NCI-H1436 (cell line): ENCODE measurements around the gene SUCO.

Source experiments
- DNase-seq: peaks from one replicate; lab custom pipeline; 2025; lab: John Stamatoyannopoulos, UW

Gene SUCO

GRCh38 chr1:172517081-172517480 is 15.9 kb upstream of the SUCO start:
- no peak for DNase-seq

DNA sequence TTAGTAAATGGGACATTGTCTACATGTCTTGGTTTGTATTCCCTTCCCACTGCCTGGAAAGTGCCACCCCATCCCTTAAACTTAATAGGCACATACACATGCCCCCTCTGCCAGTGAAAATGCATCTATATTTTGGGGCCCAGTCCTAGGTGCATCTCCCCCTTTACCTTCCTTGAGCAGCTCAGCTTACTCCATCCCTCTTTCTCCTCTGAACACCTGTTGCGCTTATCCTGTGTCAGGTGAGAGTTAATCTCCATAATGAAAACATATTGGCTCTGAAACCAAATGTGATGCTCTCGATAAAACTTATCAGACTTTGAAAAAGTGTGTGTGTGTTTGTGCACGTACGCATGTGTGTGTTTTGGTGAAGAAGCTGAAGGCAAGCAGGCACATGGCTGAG is 15.4 kb upstream of the SUCO start:
- DNase-seq = no peak

- DNase-seq = no peak
Observed at GRCh38 chr1:172529304-172529703, 3.6 kb upstream of the SUCO start.

DNA sequence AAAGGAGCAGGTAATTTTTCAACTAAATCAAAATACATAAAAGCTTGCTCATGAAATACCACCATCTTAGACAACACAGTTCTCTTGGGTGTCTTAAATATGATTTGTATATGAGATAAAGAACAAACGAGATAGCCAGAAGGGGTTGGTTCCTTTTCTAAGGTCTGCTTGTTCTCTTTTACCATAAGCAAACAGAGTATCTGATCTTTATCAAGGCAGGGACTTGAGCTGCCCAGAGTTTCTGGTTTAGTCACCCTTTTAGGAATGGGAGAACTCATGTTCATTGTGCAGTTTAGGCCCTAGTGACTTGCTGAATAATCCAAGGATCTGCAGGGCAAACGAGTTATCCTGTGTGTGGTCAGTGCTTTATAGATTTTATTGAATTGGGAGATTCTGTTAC is 3.0 kb upstream of the SUCO start:
- DNase-seq = no peak

DNA sequence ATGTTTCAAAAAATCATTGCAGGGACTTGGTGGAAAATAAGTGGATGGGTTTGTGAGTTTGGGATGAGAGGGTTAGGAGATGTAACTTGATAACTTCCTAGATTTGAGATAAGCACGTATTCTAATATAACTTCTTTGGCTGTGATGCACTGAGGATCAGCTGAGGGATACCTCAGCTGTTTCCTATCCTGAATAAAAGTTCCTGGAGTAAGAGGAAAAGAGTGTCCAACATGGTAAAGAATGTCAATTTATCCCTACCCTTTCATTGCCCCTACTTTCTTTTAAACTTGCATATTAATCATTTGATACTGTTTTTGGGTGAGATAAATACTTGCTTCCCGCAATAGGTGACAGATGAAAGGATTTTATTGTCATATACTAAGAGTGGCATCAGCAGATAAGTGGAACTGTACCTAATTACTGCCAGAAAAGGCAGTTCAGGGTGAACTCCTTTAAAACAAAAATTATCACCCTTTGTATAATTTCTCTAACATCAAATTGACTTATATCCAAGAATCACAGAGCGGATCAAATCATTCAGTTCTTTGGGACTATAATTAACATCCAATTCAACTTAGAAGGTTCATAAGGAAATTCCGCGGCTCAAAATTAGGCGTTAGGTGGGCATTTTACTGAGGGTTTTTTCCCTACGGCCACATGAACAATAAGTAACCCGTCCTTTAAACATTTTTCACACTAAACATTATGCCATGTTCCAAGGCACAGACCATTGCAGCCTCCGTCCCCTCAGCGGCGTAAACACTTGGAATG is 1.4 kb upstream of the SUCO start:
- no peak for DNase-seq

DNA sequence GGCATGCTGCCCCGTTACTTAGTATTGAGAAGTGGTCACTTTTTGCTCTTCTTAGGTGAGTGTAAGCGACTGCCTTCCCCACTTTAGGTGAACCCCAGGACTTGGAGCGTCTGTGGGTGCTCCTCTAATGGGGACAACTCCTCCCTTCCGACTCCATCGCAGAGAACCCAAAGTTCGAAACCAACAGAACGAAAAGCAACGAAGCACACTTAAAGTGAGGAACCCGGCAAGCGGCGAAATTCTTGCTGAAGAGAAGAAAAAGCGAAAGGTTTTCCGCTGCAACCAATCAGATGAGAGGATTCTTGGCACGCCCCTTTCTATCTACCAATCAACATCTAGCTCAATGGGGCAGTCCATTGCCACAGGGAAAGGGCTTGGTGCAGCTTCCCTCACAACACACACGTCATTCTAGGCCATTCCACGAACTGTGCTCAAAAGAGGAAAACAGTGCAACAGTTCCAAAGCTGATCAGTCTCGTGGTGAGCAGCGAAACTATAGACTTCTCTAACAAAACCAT is 709 bp upstream of the SUCO start:
- peak; percentile 88 for DNase-seq

GRCh38 chr1:172533513-172534151 is 682 bp downstream of the SUCO start:
- DNase-seq = peak; percentile 51

GRCh38 chr1:172536256-172536655 is 3.3 kb downstream of the SUCO start:
- no peak for DNase-seq

DNA sequence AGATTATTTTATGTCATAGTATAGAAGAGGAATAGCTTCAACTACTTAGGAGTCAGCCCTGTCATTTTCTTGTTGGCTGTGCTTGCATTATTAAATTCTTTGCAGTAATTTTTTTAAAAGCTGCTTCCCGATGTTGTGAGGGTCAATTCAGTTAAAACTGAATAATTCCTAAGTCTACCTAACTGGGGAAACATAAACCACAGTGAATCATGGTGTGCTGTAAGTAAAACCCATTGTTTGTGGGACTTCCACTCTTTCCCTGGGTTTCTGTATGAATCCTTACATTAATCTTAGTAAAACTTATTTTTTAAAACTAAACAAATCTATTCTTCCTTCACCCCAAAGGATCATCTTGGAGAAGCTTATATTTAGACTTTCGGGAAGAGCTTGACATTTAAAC is 4.4 kb downstream of the SUCO start:
- DNase-seq = no peak

DNA sequence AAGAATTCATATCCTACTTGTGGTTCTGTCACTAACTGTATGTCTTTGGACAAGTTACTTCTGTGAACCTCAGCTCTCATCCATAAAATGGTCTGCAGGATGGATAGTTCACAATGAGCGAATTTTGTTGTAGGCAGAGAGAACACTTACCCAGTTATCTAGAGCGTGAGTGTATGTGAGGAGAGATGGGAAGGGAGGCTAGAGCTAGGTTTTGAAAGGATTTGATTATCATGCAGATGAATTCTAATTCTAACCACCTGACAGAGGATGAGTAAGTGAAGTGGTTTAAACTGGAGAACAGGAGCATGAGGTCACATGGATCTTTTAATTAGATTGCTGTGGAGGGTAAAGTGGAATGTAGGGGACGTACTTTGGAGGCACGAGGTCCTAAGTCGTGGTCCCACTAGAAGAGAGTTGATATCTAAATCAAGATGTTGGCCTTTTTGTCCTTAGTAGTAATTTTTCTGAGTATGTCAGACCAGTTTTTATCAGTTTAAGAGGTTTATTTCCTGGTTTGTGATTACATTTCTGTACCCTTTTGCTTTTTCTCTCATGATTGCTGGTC is 5.0 kb downstream of the SUCO start:
- DNase-seq = no peak

GRCh38 chr1:172540635-172541034 is 7.7 kb downstream of the SUCO start:
- no peak for DNase-seq

DNA sequence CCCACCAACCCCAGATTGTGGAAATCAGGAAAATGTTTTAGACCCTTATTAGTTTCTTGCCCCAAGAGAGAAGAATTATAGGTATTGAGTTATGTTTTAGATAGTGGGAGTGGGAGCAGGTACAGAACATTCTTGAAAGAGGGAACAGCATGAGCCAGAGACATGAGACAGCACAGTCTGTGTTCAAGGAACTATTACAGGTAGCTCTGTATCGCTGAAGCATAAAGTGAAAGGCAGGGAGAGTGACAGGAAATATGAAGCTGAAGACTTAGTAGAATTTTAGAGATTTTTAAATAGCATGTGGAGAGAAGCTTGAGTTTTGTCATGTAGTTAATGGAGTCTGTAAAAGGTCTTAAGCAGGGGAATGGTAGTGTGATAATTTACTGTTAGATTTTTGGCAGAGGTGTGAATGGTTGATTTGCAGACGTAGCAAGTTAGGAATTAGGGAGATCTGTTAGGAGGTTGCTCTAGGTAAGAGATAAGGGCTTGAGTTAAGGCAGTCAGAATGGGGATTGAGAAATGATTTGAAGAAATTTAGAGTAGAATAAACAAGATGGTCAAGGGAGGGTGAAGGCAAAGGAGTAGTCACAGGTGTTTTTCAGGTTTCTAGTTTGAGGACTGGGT is 11.6 kb downstream of the SUCO start:
- no peak for DNase-seq

DNA sequence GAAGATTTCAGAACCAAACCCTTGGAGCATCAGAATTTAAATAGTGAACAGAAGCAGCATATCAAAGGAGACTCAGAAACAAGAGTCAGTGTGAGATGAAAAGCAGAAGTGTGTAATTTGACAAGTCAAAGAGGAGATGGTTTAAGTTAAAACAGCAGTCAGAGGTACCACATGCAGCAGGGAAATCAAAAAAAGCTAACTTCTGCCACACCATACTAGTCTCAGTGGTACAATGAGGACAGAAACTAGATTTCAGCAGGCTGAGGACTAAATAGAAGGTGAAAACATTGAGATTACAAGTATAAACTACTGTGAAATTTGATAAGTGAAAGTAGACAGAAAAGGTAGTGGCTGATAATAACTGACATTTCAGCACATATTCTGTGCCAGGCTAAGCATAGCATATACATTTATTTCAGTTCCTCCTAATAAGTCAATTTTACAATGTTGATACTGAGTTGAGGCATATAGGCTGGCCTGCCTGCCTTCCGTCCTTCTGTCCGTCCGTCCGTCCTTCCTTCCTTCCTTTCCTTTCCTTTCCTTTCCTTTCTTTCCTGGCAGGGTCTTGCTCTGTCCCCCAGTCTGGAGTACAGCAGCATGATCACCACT is 12.6 kb downstream of the SUCO start:
- DNase-seq = no peak

DNA sequence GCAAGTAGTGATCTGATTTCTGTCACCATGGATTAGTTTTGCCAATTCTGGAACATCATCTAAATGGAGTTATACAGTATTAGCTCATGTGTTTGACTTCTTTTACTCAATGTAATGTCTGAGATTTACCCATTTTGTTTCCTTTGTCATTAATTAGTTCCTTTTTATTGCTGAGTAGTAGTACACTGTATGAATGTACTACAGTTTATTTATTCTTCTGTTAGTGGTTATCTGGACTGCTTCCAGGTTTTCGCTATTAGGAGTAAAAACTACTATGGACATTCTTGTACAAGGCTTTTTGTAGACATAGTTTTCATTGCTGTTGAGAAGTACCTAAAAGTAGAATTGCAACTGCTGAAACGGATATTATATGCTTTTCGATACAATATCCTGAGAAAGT is 14.1 kb downstream of the SUCO start:
- DNase-seq = no peak

- DNase-seq = no peak
Observed at GRCh38 chr1:172549621-172550280, 16.8 kb downstream of the SUCO start.

DNA sequence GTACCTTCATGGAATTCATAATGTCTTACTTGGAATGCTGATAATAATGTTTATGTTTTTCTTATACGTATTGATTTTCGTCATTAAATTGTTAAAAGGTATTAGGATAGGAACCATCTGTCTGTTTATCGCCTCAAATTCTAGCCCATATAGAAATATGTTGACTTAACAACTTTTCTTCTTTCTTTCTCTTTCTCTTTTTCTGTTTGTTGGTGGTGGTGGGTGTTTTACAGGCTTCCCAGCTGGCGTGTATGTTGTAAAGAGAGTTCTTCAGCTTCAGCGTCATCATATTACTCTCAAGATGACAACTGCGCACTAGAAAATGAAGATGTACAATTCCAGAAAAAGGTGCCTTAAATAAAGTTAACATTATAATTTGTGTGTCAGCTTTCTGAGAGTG is 18.3 kb downstream of the SUCO start:
- no peak for DNase-seq

DNA sequence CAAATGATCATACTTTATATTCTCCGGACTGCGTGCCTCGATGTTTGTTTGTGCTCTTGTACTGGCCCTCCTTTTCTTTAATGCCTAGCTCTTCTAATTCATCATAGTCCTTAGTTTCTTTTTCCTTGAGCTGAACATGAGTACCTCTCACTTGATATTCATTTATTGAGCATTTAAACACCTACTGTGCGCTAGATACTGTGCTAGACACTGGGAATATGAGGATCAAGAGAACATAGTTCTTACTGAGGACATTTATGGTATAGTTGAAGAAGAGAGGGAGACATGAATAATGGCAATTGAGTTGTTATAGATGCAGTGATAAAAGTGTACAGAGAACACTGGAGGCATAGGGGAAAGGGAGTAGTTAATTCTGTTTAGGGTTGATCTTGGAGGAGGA is 22.0 kb downstream of the SUCO start:
- no peak for DNase-seq

DNA sequence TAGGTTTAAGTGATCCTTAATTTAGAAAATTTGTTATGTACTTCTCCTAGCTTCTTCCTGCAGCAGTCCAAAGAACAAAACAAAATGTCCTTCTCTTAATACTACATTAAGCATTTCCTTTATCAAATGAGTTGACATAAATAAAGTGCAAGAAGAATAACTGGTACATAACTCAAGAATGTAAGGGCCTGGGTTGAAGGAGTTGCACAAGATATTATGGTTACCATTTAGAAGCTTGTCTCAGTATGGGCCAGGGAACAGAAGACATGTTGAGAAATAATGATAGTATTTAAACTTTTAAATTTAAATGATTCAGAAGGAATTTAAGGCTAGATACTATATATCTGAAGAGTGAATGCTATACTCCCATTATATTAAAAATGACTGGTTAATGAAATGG is 23.5 kb downstream of the SUCO start:
- DNase-seq = no peak

DNA sequence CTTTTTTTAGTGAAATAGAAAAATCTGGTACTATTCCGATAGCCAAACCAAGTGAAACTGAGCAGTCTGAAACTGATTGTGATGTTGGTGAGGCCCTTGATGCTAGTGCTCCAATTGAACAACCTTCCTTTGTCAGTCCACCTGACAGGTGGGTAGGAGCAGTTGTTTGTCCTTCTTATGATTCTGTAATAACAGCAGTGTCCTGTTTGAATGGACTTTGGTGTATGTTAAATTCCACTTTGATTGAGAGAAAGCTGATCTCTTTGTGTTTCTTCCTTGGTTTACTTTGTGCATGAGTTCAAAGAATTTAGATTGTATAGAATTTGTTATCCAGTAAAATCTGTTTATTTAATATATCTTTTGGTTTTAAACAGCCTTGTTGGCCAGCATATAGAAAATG is 24.3 kb downstream of the SUCO start:
- DNase-seq = no peak

GRCh38 chr1:172559572-172560210 is 26.7 kb downstream of the SUCO start:
- DNase-seq = no peak

- no peak for DNase-seq
Observed at GRCh38 chr1:172561252-172561651, 28.3 kb downstream of the SUCO start.
